ENCODE data around the gene PKN3.

GRCh38 chr9:128747241-128747640 lies 44.9 kb downstream of the PKN3 start:
- TF ChIP-seq CTCF (IDR thresholded peaks at IDR 0.05), result no peak
- TF ChIP-seq EZH2 (IDR thresholded peaks at IDR 0.05), result no peak
- no peak for TF ChIP-seq EZH2phosphoT487 (IDR thresholded peaks at IDR 0.05)

Data from neural progenitor cell (in vitro differentiated cells).